ENCODE data around the gene PLXNB2. TPM values are rescaled to one million over a fixed set of nuclear protein-coding genes. Genes with fewer than 3 reads are reported as not detected.

PLXNB2 gene
- total and polyA plus RNA-seq, 2 experiments from 2014 or later, result 123 to 147 TPM

DNA sequence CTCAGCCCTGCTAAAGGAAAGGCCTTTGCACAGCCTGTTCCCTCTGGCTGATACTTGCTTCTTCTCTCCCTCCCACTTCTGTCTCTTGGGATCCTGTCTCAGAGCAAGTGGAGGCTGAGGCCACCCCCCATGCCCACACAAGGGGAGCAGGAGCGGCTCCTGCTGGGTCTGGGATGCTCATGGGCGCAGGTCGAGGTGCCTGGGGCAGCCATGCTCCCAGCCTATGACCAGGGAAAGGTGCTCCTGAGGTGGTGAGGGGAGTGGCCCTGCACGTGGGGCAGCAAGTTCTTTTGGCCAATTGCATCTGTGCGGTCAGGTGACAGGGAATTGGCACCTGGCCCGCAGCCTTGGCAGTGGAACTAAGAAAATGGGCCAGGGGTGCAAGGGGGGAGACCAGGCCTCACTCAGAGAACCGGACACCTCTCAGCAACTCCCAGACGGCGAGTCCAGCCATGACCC is 38.8 kb downstream of the PLXNB2 start:
- no peak overlapping the region for H2AFZ ChIP-seq
- no peak overlapping the region for H3K4me3 ChIP-seq
- H3K4me2 ChIP-seq (ENCODE audit: unreplicated experiment), result no peak overlapping the region
- H3F3A ChIP-seq (ENCODE audit: insufficient read depth), result no peaks in the 10 kb centered on the region
- H3K27ac ChIP-seq, result no peak overlapping the region
- peaks cover 7% of the 10 kb centered on the region for H3K4me1 ChIP-seq (ENCODE audit: insufficient read depth)
- no peak for TF ChIP-seq EZH2 (IDR thresholded peaks at IDR 0.05; ENCODE audit: insufficient read depth, poor library complexity, severe bottlenecking)
- no peak for TF ChIP-seq EZH2phosphoT487 (IDR thresholded peaks at IDR 0.05; ENCODE audit: insufficient read depth, low read depth)
- no peak for DNase-seq
- no peaks in the 10 kb centered on the region for H3K79me2 ChIP-seq (ENCODE audit: insufficient read depth)
- no peaks in the 10 kb centered on the region for H3K36me3 ChIP-seq (ENCODE audit: low read depth)
- H3K9me2 ChIP-seq (ENCODE audit: insufficient read depth), result no peaks in the 10 kb centered on the region
- H3K27me3 ChIP-seq (replicated peaks; ENCODE audit: insufficient read depth), result no peaks in the 10 kb centered on the region
- H3K9me3 ChIP-seq (ENCODE audit: low read depth), result no peaks in the 10 kb centered on the region
- H3K9ac ChIP-seq, result no peak overlapping the region
- WGBS, 2 experiments (ENCODE audit: low coverage in 1 of 2, low lambda C conversion rate in 2 of 2, missing lambda C conversion rate in 2 of 2), result 61 to 68% methylated on average over 9 of the region's 9 CpGs
- no peaks in the 10 kb centered on the region for H4K20me1 ChIP-seq (ENCODE audit: insufficient read depth)
- in situ Hi-C loops (cut with MboI), result no loop called here

DNA sequence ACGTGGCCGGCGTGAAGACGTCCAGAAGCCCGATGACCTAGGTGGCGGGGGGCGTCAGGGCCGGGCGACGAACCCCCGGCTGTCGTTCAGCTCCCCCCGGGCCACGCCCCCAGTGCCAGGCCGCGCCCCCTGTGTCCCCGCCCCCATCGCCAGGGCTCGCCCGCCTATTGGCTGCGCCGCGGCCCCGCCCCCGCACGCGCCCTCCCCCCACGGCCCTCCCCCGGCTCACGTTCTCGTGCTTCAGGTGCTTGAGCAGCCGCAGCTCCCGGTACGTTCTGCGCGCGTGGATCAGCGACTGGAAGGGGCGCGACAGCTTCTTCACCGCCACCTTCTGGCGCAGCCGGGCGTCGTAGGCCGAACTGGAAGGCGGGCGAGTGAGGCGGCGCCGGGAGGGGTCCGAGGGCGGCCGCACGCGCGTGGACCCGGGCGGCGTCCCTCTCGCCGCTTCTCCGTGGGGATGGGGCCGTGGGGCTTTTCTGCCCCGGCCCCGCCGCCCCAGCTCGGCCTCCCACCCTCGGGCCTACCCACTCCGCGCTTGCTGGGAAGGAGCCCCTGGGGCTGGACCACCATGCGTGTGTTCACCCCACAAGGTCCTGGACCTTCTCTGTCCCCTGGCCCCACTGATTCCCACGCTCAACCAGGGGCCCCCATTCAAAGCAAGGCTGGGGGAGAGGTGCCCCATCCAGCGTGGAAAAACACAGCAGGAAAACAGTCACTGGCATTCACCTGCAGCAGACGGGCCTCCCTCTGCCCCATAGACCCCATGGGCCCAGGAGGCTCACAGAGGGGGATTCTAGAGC is 39.7 kb downstream of the PLXNB2 start:
- H3K27me3 ChIP-seq (replicated peaks; ENCODE audit: insufficient read depth), result no peaks in the 10 kb centered on the region
- H4K20me1 ChIP-seq (ENCODE audit: insufficient read depth), result no peaks in the 10 kb centered on the region
- peak overlapping the region; percentile 63 for H3K4me3 ChIP-seq
- DNase-seq, result peak; percentile 81
- H3K9me2 ChIP-seq (ENCODE audit: insufficient read depth), result no peaks in the 10 kb centered on the region
- in situ Hi-C loops (cut with MboI), result no loop called here
- no peaks in the 10 kb centered on the region for H3K9me3 ChIP-seq (ENCODE audit: low read depth)
- TF ChIP-seq EZH2phosphoT487 (IDR thresholded peaks at IDR 0.05; ENCODE audit: insufficient read depth, low read depth) (no peak), EZH2 (IDR thresholded peaks at IDR 0.05; ENCODE audit: insufficient read depth, poor library complexity, severe bottlenecking) (no peak)
- no peak overlapping the region for H2AFZ ChIP-seq
- H3K4me2 ChIP-seq (ENCODE audit: unreplicated experiment), result peak overlapping the region; percentile 68
- no peak overlapping the region for H3K27ac ChIP-seq
- no peaks in the 10 kb centered on the region for H3K36me3 ChIP-seq (ENCODE audit: low read depth)
- peaks cover 7% of the 10 kb centered on the region for H3K4me1 ChIP-seq (ENCODE audit: insufficient read depth)
- WGBS, 2 experiments (ENCODE audit: low coverage in 1 of 2, low lambda C conversion rate in 2 of 2, missing lambda C conversion rate in 2 of 2), result 8 to 14% methylated on average over 28 to 54 of the region's 75 CpGs
- no peaks in the 10 kb centered on the region for H3K79me2 ChIP-seq (ENCODE audit: insufficient read depth)
- no peak overlapping the region for H3K9ac ChIP-seq
- H3F3A ChIP-seq (ENCODE audit: insufficient read depth), result no peaks in the 10 kb centered on the region

GRCh38 chr22:50266994-50267393 is 40.5 kb downstream of the PLXNB2 start:
- H3K4me2 ChIP-seq (ENCODE audit: unreplicated experiment), result no peak overlapping the region
- H3K9me2 ChIP-seq (ENCODE audit: insufficient read depth), result no peaks in the 10 kb centered on the region
- no peaks in the 10 kb centered on the region for H3K36me3 ChIP-seq (ENCODE audit: low read depth)
- H3K4me1 ChIP-seq (ENCODE audit: insufficient read depth), result peaks cover 7% of the 10 kb centered on the region
- H2AFZ ChIP-seq, result no peak overlapping the region
- DNase-seq, result no peak
- in situ Hi-C loops (cut with MboI), result no loop called here
- peak overlapping the region; percentile 63; the same call in 1 of the 2 replicates for H3K4me3 ChIP-seq
- H3F3A ChIP-seq (ENCODE audit: insufficient read depth), result no peaks in the 10 kb centered on the region
- no peak overlapping the region for H3K9ac ChIP-seq
- H3K27me3 ChIP-seq (replicated peaks; ENCODE audit: insufficient read depth), result no peaks in the 10 kb centered on the region
- TF ChIP-seq EZH2phosphoT487 (IDR thresholded peaks at IDR 0.05; ENCODE audit: insufficient read depth, low read depth), result no peak
- TF ChIP-seq EZH2 (IDR thresholded peaks at IDR 0.05; ENCODE audit: insufficient read depth, poor library complexity, severe bottlenecking), result no peak
- H3K79me2 ChIP-seq (ENCODE audit: insufficient read depth), result no peaks in the 10 kb centered on the region
- no peak overlapping the region for H3K27ac ChIP-seq
- WGBS, 2 experiments (ENCODE audit: low coverage in 1 of 2, low lambda C conversion rate in 2 of 2, missing lambda C conversion rate in 2 of 2), result 36 to 39% methylated on average over 30 to 34 of the region's 37 CpGs
- H4K20me1 ChIP-seq (ENCODE audit: insufficient read depth), result no peaks in the 10 kb centered on the region
- no peaks in the 10 kb centered on the region for H3K9me3 ChIP-seq (ENCODE audit: low read depth)

DNA sequence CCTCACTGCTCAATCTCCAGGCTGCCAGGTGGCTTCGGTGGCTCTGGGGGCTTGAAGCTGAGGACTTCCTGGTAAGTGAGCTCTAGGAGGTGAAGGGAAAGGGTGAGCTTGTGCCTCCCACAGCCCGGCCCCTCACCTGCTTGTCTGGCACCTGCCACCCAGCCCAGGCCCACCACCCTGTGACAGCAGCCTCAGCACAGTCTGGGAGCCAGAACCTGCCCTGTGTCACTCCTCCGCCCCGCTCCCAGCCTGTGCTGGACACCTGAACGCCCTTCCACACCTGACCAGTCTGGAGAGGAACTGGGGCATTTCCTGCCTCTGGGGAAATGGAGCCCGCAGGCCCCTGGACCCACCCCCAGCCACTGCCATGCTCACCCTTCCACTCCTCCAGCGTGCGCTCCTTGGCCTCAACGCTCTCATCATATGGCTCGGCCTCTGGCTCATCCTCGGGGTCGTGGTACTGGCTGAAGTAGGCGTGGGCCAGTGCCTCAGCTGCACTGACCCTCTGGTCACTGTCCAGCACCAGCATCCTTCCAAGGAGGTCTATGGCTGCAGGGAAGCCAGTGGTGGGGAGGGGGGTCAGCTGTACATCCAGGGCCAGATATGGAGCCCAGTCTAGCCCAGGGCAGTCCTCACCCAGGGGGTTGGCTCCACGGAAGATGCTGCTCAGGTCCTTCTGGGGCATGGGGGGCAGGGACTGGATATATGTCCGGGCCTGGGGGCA is 42.3 kb downstream of the PLXNB2 start:
- DNase-seq, result no peak
- in situ Hi-C loops (cut with MboI), result no loop called here
- Histone ChIP-seq H3K9me3 (ENCODE audit: low read depth) (no peaks in the 10 kb centered on the region), H3F3A (ENCODE audit: insufficient read depth) (no peaks in the 10 kb centered on the region), H3K4me2 (ENCODE audit: unreplicated experiment) (no peak overlapping the region), H3K4me1 (ENCODE audit: insufficient read depth) (0 out of 2 replicates have a peak, but pooled peaks cover 2% of the 10 kb centered on the region), H3K27me3 (replicated peaks; ENCODE audit: insufficient read depth) (no peaks in the 10 kb centered on the region), H3K4me3 (no peak overlapping the region), H4K20me1 (ENCODE audit: insufficient read depth) (no peaks in the 10 kb centered on the region), H3K79me2 (ENCODE audit: insufficient read depth) (peaks cover 3% of the 10 kb centered on the region; the same call in 1 of the 2 replicates), H3K9me2 (ENCODE audit: insufficient read depth) (no peaks in the 10 kb centered on the region), H3K9ac (no peak overlapping the region), H3K36me3 (ENCODE audit: low read depth) (no peaks in the 10 kb centered on the region), H3K27ac (no peak overlapping the region), H2AFZ (no peak overlapping the region)
- TF ChIP-seq EZH2 (IDR thresholded peaks at IDR 0.05; ENCODE audit: insufficient read depth, poor library complexity, severe bottlenecking), result no peak
- TF ChIP-seq EZH2phosphoT487 (IDR thresholded peaks at IDR 0.05; ENCODE audit: insufficient read depth, low read depth), result no peak
- WGBS, 2 experiments (ENCODE audit: low coverage in 1 of 2, low lambda C conversion rate in 2 of 2, missing lambda C conversion rate in 2 of 2), result 80 to 81% methylated on average over 13 to 15 of the region's 15 CpGs
